Osteoblast (primary cell): ENCODE data around the gene C16orf78. TPM values are rescaled to one million over a fixed set of nuclear protein-coding genes. Genes with fewer than 3 reads are reported as not detected.

Source experiments
- DNase-seq: peaks from one replicate; pipeline ENCODE4 v3.0.0; 2011; ENCODE audit warnings: low spot score, mixed read lengths; ENCODE audit not compliant: insufficient read length; ENCODE audit errors: missing footprints
- H2AFZ ChIP-seq: 2 replicates; pipeline ENCODE4 v1.6.0; 2011; ENCODE audit warnings: mild to moderate bottlenecking, low read length
- H3K27ac ChIP-seq: 2 replicates; pipeline ENCODE4 v1.5.1; 2011; ENCODE audit warnings: mild to moderate bottlenecking, low read depth, low read length, moderate library complexity
- H3K27me3 ChIP-seq: 2 replicates; pipeline ENCODE4 v1.6.0; 2012; ENCODE audit warnings: mild to moderate bottlenecking, control low read depth, inconsistent platforms, low read length, moderate library complexity; ENCODE audit not compliant: insufficient read depth
- H3K36me3 ChIP-seq: 2 replicates; pipeline ENCODE4 v1.5.1; 2011; ENCODE audit warnings: mild to moderate bottlenecking, low read length, control low read depth, moderate library complexity; ENCODE audit not compliant: insufficient read depth
- H3K4me1 ChIP-seq: 2 replicates; pipeline ENCODE4 v1.5.1; 2011; ENCODE audit warnings: mild to moderate bottlenecking, low read length, control low read depth, moderate library complexity; ENCODE audit not compliant: insufficient read depth
- H3K4me2 ChIP-seq: 2 replicates; pipeline ENCODE4 v1.6.0; 2011; ENCODE audit warnings: mild to moderate bottlenecking, low read length; ENCODE audit not compliant: insufficient read depth
- H3K4me3 ChIP-seq: fragments of 200-600 bp; sonication (generic); 3 replicates; pipeline ENCODE4 v1.5.1; 2012; ENCODE audit warnings: mild to moderate bottlenecking, low read length, inconsistent platforms; ENCODE audit not compliant: insufficient read depth
- H3K79me2 ChIP-seq: 2 replicates; pipeline ENCODE4 v1.6.0; 2012; ENCODE audit warnings: mild to moderate bottlenecking, low read length, control low read depth, inconsistent platforms; ENCODE audit not compliant: insufficient read depth
- H3K9me3 ChIP-seq: 2 replicates; pipeline ENCODE4 v1.5.1; 2011; ENCODE audit warnings: low read depth, low read length, control low read depth
- H4K20me1 ChIP-seq: 2 replicates; pipeline ENCODE4 v1.6.0; 2012; ENCODE audit warnings: mild to moderate bottlenecking, low read length, control low read depth; ENCODE audit not compliant: insufficient read depth
- CTCF ChIP-seq: IDR thresholded peaks from 2 replicates; pipeline ENCODE4 v1.5.1; 2011; ENCODE audit warnings: mild to moderate bottlenecking, low read depth, low read length, moderate library complexity; ENCODE audit errors: extremely low read depth
- total RNA-seq: library from RNA; depleted of rRNA; stranded (reverse); fragments of >200 nt; gene quantifications from 2 replicates; pipeline ENCODE4 v1.2.3, GENCODE V29; 2012

Gene C16orf78
- total RNA-seq, 1 donor: not detected

- Histone ChIP-seq H3K9me3 (no peaks in the 10 kb centered on the region), H3K36me3 (no peaks in the 10 kb centered on the region), H3K4me3 (no peak overlapping the region), H3K27me3 (no peaks in the 10 kb centered on the region), H2AFZ (no peak overlapping the region), H3K79me2 (no peaks in the 10 kb centered on the region), H3K4me1 (no peaks in the 10 kb centered on the region), H3K27ac (no peak overlapping the region), H4K20me1 (no peaks in the 10 kb centered on the region), H3K4me2 (no peak overlapping the region)
- no peak for TF ChIP-seq CTCF
- no peak for DNase-seq
Observed at GRCh38 chr16:49376206-49376605, 2.6 kb downstream of the C16orf78 start.

GRCh38 chr16:49377196-49377755 is 3.7 kb downstream of the C16orf78 start:
- no peak for DNase-seq
- Histone ChIP-seq H3K4me2 (no peak overlapping the region), H4K20me1 (no peaks in the 10 kb centered on the region), H3K36me3 (no peaks in the 10 kb centered on the region), H3K4me3 (no peak overlapping the region), H3K4me1 (no peaks in the 10 kb centered on the region), H3K27ac (no peak overlapping the region), H3K79me2 (no peaks in the 10 kb centered on the region), H2AFZ (no peak overlapping the region), H3K9me3 (no peaks in the 10 kb centered on the region), H3K27me3 (no peaks in the 10 kb centered on the region)
- no peak for TF ChIP-seq CTCF

- no peak overlapping the region for H2AFZ ChIP-seq
- no peak overlapping the region for H3K4me2 ChIP-seq
- no peaks in the 10 kb centered on the region for H4K20me1 ChIP-seq
- no peak for TF ChIP-seq CTCF
- no peaks in the 10 kb centered on the region for H3K4me1 ChIP-seq
- H3K27ac ChIP-seq: no peak overlapping the region
- H3K27me3 ChIP-seq: no peaks in the 10 kb centered on the region
- H3K79me2 ChIP-seq: no peaks in the 10 kb centered on the region
- DNase-seq: no peak
- H3K4me3 ChIP-seq: no peak overlapping the region
- no peaks in the 10 kb centered on the region for H3K36me3 ChIP-seq
- H3K9me3 ChIP-seq: no peaks in the 10 kb centered on the region
Observed at GRCh38 chr16:49378238-49378637, 4.6 kb downstream of the C16orf78 start.

- Histone ChIP-seq H3K36me3 (no peaks in the 10 kb centered on the region), H3K79me2 (no peaks in the 10 kb centered on the region), H3K4me3 (no peak overlapping the region), H2AFZ (no peak overlapping the region), H3K9me3 (no peaks in the 10 kb centered on the region), H3K27me3 (no peaks in the 10 kb centered on the region), H3K27ac (no peak overlapping the region), H4K20me1 (no peaks in the 10 kb centered on the region), H3K4me2 (no peak overlapping the region), H3K4me1 (no peaks in the 10 kb centered on the region)
- no peak for TF ChIP-seq CTCF
- DNase-seq: no peak
Observed at GRCh38 chr16:49378816-49379215, 5.2 kb downstream of the C16orf78 start.
